Endodermal cell (in vitro differentiated cells): ENCODE results near the gene RBM28. TPM values are rescaled to one million over a fixed set of nuclear protein-coding genes. Genes with fewer than 3 reads are reported as not detected.
A peak's percentile ranks its signal among the peaks of the same experiment; 100 is the strongest.

ENCODE experiments used
- DNase-seq: peaks from one replicate; pipeline ENCODE4 v3.0.0-alpha.2; 2017
- H3K27ac ChIP-seq: 2 replicates; pipeline ENCODE4 v1.5.1; 2013; ENCODE audit warnings: mild to moderate bottlenecking, low read depth, low read length, moderate library complexity
- H3K27me3 ChIP-seq: 2 replicates; pipeline ENCODE4 v1.6.1; 2013; ENCODE audit warnings: mild to moderate bottlenecking, low read length, moderate library complexity; ENCODE audit not compliant: insufficient read depth, control insufficient read depth, poor library complexity, severe bottlenecking
- H3K36me3 ChIP-seq: 2 replicates; pipeline ENCODE4 v1.7.0; 2013; ENCODE audit warnings: mild to moderate bottlenecking, low read length, moderate library complexity; ENCODE audit not compliant: control insufficient read depth, insufficient read depth
- H3K4me1 ChIP-seq: one replicate; pipeline ENCODE4 v1.7.0; 2013; ENCODE audit warnings: low read length; ENCODE audit not compliant: control insufficient read depth, insufficient read depth
- H3K4me3 ChIP-seq: 2 replicates; pipeline ENCODE4 v1.5.1; 2013; ENCODE audit warnings: mild to moderate bottlenecking, low read length, moderate library complexity
- H3K9ac ChIP-seq: 2 replicates; pipeline ENCODE4 v1.6.1; 2013; ENCODE audit warnings: mild to moderate bottlenecking, low read length, moderate library complexity; ENCODE audit not compliant: poor library complexity, severe bottlenecking; ENCODE audit errors: extremely low read depth
- H3K9me3 ChIP-seq: 2 replicates; pipeline ENCODE4 v1.6.1; 2013; ENCODE audit warnings: mild to moderate bottlenecking, low read length, moderate library complexity; ENCODE audit not compliant: control insufficient read depth
- H3K27ac Mint-ChIP-seq: 2 replicates; pipeline ENCODE4 v1.8.0; 2020; ENCODE audit warnings: mixed read lengths
- H3K27me3 Mint-ChIP-seq: 2 replicates; pipeline ENCODE4 v1.8.0; 2021; ENCODE audit warnings: mild to moderate bottlenecking, mixed read lengths; ENCODE audit not compliant: insufficient read depth
- H3K36me3 Mint-ChIP-seq: 2 replicates; pipeline ENCODE4 v1.8.0; 2020; ENCODE audit warnings: low read depth, mixed read lengths
- H3K4me1 Mint-ChIP-seq: 2 replicates; pipeline ENCODE4 v1.8.0; 2020; ENCODE audit warnings: mixed read lengths
- H3K4me3 Mint-ChIP-seq: 2 replicates; pipeline ENCODE4 v1.8.0; 2020; ENCODE audit warnings: mild to moderate bottlenecking, moderate library complexity, mixed read lengths
- H3K9me3 Mint-ChIP-seq: 2 replicates; pipeline ENCODE4 v1.8.0; 2020; ENCODE audit warnings: mild to moderate bottlenecking, mixed read lengths
- CTCF ChIP-seq: fragments of 200-600 bp; sonication (generic); conservative IDR thresholded peaks from 2 replicates; pipeline ENCODE4 v1.5.0; 2021; ENCODE audit warnings: antibody characterized with exemption, mild to moderate bottlenecking
- WGBS, 2 experiments: methylation state at CpG; one replicate each; pipeline versions ENCODE4 v1.1.5 to v1.1.7; 2013; ENCODE audit warnings: missing lambda C conversion rate in 2 of 2, mixed read lengths in 1 of 2; ENCODE audit not compliant: insufficient coverage in 1 of 2, insufficient read length in 1 of 2; 5-methylcytosine and 5-hydroxymethylcytosine counted together
- total RNA-seq, 2 donors: library from RNA; stranded (reverse); fragmentation: NEBNext Ultra II Directional in 1 of 2; extraction: Animal tissue kit (Norgen Biotek cat#: 25700) in 1 of 2; gene quantifications; 2 replicates in 1 of 2; 3 replicates in 1 of 2; pipeline ENCODE4 v1.2.1, GENCODE V29; 2021

Gene RBM28
- total RNA-seq, 2 donors from 2014 or later: 60.1 to 60.9 TPM

- TF ChIP-seq CTCF: peak; percentile 23
- Histone ChIP-seq H3K4me3 (no peak overlapping the region), H3K27me3 (peaks cover 23% of the 10 kb centered on the region), H3K9me3 (no peaks in the 10 kb centered on the region), H3K4me1 (no peaks in the 10 kb centered on the region), H3K36me3 (no peaks in the 10 kb centered on the region), H3K27ac (no peak overlapping the region), H3K9ac (no peak overlapping the region)
- Mint-ChIP-seq H3K27ac (no peak overlapping the region), H3K4me1 (no peaks in the 10 kb centered on the region), H3K4me3 (no peak overlapping the region), H3K27me3 (peaks cover 48% of the 10 kb centered on the region), H3K36me3 (no peaks in the 10 kb centered on the region), H3K9me3 (no peaks in the 10 kb centered on the region)
- no peak for DNase-seq
- 94 to 100% methylated on average over 1 of the region's 2 CpGs for WGBS, 2 experiments
Measured at GRCh38 chr7:128389085-128389617, 45.4 kb upstream of the RBM28 start.

- Mint-ChIP-seq H3K4me1 (no peaks in the 10 kb centered on the region), H3K27ac (no peak overlapping the region), H3K27me3 (peaks cover 53% of the 10 kb centered on the region), H3K36me3 (no peaks in the 10 kb centered on the region), H3K4me3 (no peak overlapping the region), H3K9me3 (no peaks in the 10 kb centered on the region)
- 55% methylated on average over 3 of the region's 3 CpGs; no CpG with 5 or more reads in 1 of the 2 experiments for WGBS, 2 experiments
- H3K9ac ChIP-seq: no peak overlapping the region
- H3K9me3 ChIP-seq: no peaks in the 10 kb centered on the region
- peaks cover 23% of the 10 kb centered on the region for H3K27me3 ChIP-seq
- no peak overlapping the region for H3K4me3 ChIP-seq
- no peaks in the 10 kb centered on the region for H3K36me3 ChIP-seq
- no peak for TF ChIP-seq CTCF
- H3K27ac ChIP-seq: no peak overlapping the region
- DNase-seq: no peak
- no peaks in the 10 kb centered on the region for H3K4me1 ChIP-seq
Measured at GRCh38 chr7:128388145-128388485, 44.4 kb upstream of the RBM28 start.

GRCh38 chr7:128387216-128388144 is 43.8 kb upstream of the RBM28 start:
- peak; percentile 90 for TF ChIP-seq CTCF
- H3K27ac Mint-ChIP-seq: no peak overlapping the region
- no peaks in the 10 kb centered on the region for H3K36me3 Mint-ChIP-seq
- 33 to 45% methylated on average over 9 to 23 of the region's 24 CpGs for WGBS, 2 experiments
- Histone ChIP-seq H3K9ac (no peak overlapping the region), H3K4me1 (no peaks in the 10 kb centered on the region), H3K9me3 (no peaks in the 10 kb centered on the region), H3K4me3 (no peak overlapping the region), H3K27me3 (peaks cover 23% of the 10 kb centered on the region), H3K36me3 (no peaks in the 10 kb centered on the region), H3K27ac (no peak overlapping the region)
- no peaks in the 10 kb centered on the region for H3K4me1 Mint-ChIP-seq
- no peaks in the 10 kb centered on the region for H3K9me3 Mint-ChIP-seq
- DNase-seq: peak; percentile 97
- peaks cover 58% of the 10 kb centered on the region for H3K27me3 Mint-ChIP-seq
- H3K4me3 Mint-ChIP-seq: no peak overlapping the region
